Measurements from ENCODE around the gene NDUFAF5.
A peak's percentile ranks its signal among the peaks of the same experiment; 100 is the strongest.

NDUFAF5 gene

GRCh38 chr20:13816757-13817156 is 31.9 kb downstream of the NDUFAF5 start:
- TF ChIP-seq CTCF (IDR thresholded peaks at IDR 0.05) = no peak

- TF ChIP-seq CTCF (IDR thresholded peaks at IDR 0.05) = no peak
Observed at GRCh38 chr20:13817342-13817741, 32.5 kb downstream of the NDUFAF5 start.

- peak; percentile 67 for TF ChIP-seq CTCF (IDR thresholded peaks at IDR 0.05)
Observed at GRCh38 chr20:13819885-13820645, 35.2 kb downstream of the NDUFAF5 start.

GRCh38 chr20:13821876-13822275 is 37.0 kb downstream of the NDUFAF5 start:
- no peak for TF ChIP-seq CTCF (IDR thresholded peaks at IDR 0.05)

- no peak for TF ChIP-seq CTCF (IDR thresholded peaks at IDR 0.05)
Observed at GRCh38 chr20:13822459-13822858, 37.6 kb downstream of the NDUFAF5 start.

GRCh38 chr20:13824459-13824858 is 39.6 kb downstream of the NDUFAF5 start:
- TF ChIP-seq CTCF (IDR thresholded peaks at IDR 0.05) = no peak

GRCh38 chr20:13825465-13825864 is 40.6 kb downstream of the NDUFAF5 start:
- no peak for TF ChIP-seq CTCF (IDR thresholded peaks at IDR 0.05)

GRCh38 chr20:13831476-13831875 is 46.6 kb downstream of the NDUFAF5 start:
- TF ChIP-seq CTCF (IDR thresholded peaks at IDR 0.05) = no peak
